Uterus (tissue), 4 donors: ENCODE measurements around the gene PLEKHM2. TPM values are rescaled to one million over a fixed set of nuclear protein-coding genes. Genes with fewer than 3 reads are reported as not detected.

Experiments
- DNase-seq, 2 donors: peaks; one replicate each; pipeline ENCODE4 v3.0.0-alpha.2; 2019 to 2020
- H3K27ac ChIP-seq, 2 donors: fragments of 200-600 bp; sonication (generic); 1 replicate in 1 of 2; 2 replicates in 1 of 2; pipeline ENCODE4 v1.5.1; 2016 to 2018
- H3K27me3 ChIP-seq, 2 donors: fragments of 200-600 bp; sonication (generic); one replicate each; pipeline ENCODE4 v1.5.1; 2018 to 2019; ENCODE audit warnings: control low read depth in 1 of 2
- H3K36me3 ChIP-seq, 2 donors: fragments of 200-600 bp; sonication (generic); one replicate each; pipeline ENCODE4 v1.5.1; 2019; ENCODE audit warnings: control low read depth in 1 of 2
- H3K4me1 ChIP-seq, 2 donors: fragments of 200-600 bp; sonication (generic); one replicate each; pipeline ENCODE4 v1.5.1; 2018 to 2019; ENCODE audit warnings: control low read depth in 1 of 2
- H3K4me3 ChIP-seq, 2 donors: fragments of 200-600 bp; sonication (generic); 1 replicate in 1 of 2; 2 replicates in 1 of 2; pipeline ENCODE4 v1.5.1; 2018 to 2019; ENCODE audit warnings: mild to moderate bottlenecking in 1 of 2
- H3K9me3 ChIP-seq, 2 donors: fragments of 200-600 bp; sonication (generic); one replicate each; pipeline ENCODE4 v1.5.1; 2019; ENCODE audit warnings: control low read depth in 1 of 2
- CTCF ChIP-seq, 4 experiments: fragments of 200-600 bp in 2 of 4; fragments of 450-650 bp in 2 of 4; sonication (generic) in 2 of 4; IDR thresholded peaks; one replicate each; pipeline ENCODE4 v1.5.1; 2016 to 2019; ENCODE audit warnings: antibody characterized with exemption in 4 of 4, mild to moderate bottlenecking in 2 of 4, moderate library complexity in 1 of 4
- POLR2A ChIP-seq, 2 donors: fragments of 450-650 bp; IDR thresholded peaks; one replicate each; pipeline ENCODE4 v1.6.1; 2016; ENCODE audit warnings: antibody characterized with exemption in 2 of 2, mild to moderate bottlenecking in 1 of 2, moderate library complexity in 1 of 2
- intact Hi-C: fragments of 100-400 bp; cut with DNase I; formaldehyde crosslinking; loops from one replicate; pipeline ENCODE4 v1.15.1; 2023; ENCODE audit warnings: low total_unique reads
- total RNA-seq, 4 donors: library from RNA; depleted of rRNA in 3 of 4; stranded (reverse); fragments of >200 nt in 3 of 4; gene quantifications; one replicate each; pipeline versions ENCODE4 v1.1.0 to v1.2.4, GENCODE V29; 2014 to 2023
- donor health status: DM: yes; HTN: yes; CAD: no.

PLEKHM2 gene
- total RNA-seq, 4 donors from 2014 or later = 21.3 to 70.2 (median 30.7) TPM

DNA sequence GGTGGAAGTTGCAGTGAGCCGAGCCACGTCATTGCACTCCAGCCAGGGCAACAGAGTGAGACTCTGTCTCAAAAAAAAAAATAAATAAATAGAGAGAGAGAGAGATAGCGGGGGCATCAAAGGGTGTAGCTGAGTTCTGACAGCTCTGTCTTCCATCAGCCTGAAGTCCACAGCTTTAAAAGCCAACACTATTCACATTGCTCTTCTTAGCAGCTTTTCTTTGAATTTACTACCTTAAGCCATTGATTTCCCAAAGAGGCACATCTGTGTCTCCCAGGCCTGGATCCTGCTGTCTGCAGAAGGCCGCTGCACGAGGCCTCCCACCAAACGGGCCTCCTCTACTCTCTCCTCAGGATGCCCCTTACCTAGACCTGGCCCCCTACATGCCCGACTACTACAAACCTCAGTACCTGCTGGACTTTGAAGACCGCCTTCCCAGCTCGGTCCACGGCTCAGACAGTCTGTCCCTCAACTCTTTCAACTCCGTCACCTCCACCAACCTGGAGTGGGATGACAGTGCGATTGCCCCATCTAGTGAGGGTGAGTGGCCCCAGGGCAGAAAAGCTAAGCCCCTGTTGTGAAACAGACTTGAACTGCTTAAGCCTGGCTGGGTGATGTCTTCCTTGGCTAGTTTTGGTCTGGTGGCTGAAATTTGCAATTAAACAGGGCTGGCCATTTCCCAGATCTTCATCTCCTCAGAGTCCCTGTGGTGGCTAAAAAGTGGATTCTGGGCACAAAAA lies 35.4 kb downstream of the PLEKHM2 start:
- intact Hi-C loops = no loop called here
- no peak for TF ChIP-seq POLR2A (IDR thresholded peaks at IDR 0.05)
- TF ChIP-seq CTCF (IDR thresholded peaks at IDR 0.05) = no peak
- no peaks in the 10 kb centered on the region for H3K4me1 ChIP-seq
- DNase-seq = no peak
- no peaks in the 10 kb centered on the region for H3K9me3 ChIP-seq
- H3K27ac ChIP-seq = no peak overlapping the region
- H3K27me3 ChIP-seq = no peaks in the 10 kb centered on the region
- no peak overlapping the region for H3K4me3 ChIP-seq
- H3K36me3 ChIP-seq = no peaks in the 10 kb centered on the region

GRCh38 chr1:15720861-15721260 lies 36.7 kb downstream of the PLEKHM2 start:
- no peaks in the 10 kb centered on the region for H3K27me3 ChIP-seq
- H3K9me3 ChIP-seq = no peaks in the 10 kb centered on the region
- H3K36me3 ChIP-seq = no peaks in the 10 kb centered on the region
- no peak for TF ChIP-seq CTCF (IDR thresholded peaks at IDR 0.05)
- no peak for TF ChIP-seq POLR2A (IDR thresholded peaks at IDR 0.05)
- no peak for DNase-seq
- H3K27ac ChIP-seq = no peak overlapping the region
- H3K4me3 ChIP-seq = no peak overlapping the region
- intact Hi-C loops = no loop called here
- H3K4me1 ChIP-seq = no peaks in the 10 kb centered on the region

DNA sequence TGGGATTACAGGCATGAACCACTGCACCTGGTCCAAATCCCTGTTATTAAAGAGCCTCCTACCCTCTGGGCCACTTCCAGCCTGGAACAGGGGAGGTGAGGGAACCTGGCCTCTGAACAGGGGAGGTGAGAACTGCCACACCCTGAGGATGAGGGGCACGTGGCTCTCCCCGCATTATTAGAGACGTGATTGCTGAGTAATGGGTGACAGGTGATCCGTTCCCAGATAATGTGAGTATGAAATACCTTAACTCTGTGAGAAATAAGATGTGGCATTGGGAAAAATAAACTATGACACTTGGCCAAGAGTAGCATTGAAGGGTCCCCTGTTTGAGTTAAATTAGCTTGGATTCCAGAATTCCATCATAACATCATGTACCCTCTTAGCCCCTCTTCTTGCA lies 38.3 kb downstream of the PLEKHM2 start:
- Histone ChIP-seq H3K27ac (no peak overlapping the region), H3K9me3 (no peaks in the 10 kb centered on the region), H3K36me3 (no peaks in the 10 kb centered on the region), H3K4me3 (no peak overlapping the region), H3K4me1 (no peaks in the 10 kb centered on the region), H3K27me3 (no peaks in the 10 kb centered on the region)
- intact Hi-C loops = no loop called here
- no peak for TF ChIP-seq POLR2A (IDR thresholded peaks at IDR 0.05)
- no peak for TF ChIP-seq CTCF (IDR thresholded peaks at IDR 0.05)
- no peak for DNase-seq

- Histone ChIP-seq H3K27ac (no peak overlapping the region), H3K9me3 (no peaks in the 10 kb centered on the region), H3K27me3 (no peaks in the 10 kb centered on the region), H3K4me1 (no peaks in the 10 kb centered on the region), H3K4me3 (no peak overlapping the region), H3K36me3 (no peaks in the 10 kb centered on the region)
- intact Hi-C loops = no loop called here
- TF ChIP-seq POLR2A (IDR thresholded peaks at IDR 0.05) (no peak), CTCF (IDR thresholded peaks at IDR 0.05) (no peak)
- DNase-seq = no peak
Observed at GRCh38 chr1:15722836-15723532, 38.9 kb downstream of the PLEKHM2 start.

DNA sequence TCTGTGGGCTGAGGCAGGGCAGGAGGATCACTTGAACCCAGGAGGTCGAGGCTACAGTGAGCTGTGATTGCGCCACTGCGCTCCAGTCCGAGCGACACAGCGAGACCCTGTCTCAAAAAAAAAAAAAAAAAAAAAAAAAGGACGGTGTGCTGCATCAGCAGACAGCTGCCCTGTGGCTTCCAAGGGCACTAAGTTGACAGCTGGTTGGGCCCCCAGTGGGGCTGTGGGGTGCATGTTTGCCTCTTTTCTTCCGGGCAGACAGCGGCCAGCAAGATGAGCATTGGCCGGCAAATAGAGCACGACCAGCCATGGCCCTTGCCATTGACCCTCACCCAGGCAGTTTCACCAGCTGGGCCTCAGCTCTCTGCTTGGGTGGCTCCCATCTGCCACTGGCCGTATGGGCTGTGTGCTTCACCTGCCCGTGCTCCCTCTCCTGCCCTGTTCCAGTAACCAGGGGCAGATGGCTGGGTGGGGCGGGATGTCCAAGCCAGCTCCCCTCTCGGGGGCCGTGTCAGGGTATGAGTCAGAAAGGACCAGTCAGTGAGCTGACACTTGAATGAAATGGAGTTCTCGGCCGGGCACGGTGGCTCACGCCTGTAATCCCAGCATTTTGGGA lies 39.6 kb downstream of the PLEKHM2 start:
- TF ChIP-seq CTCF (IDR thresholded peaks at IDR 0.05) (no peak), POLR2A (IDR thresholded peaks at IDR 0.05) (no peak)
- H3K27me3 ChIP-seq = no peaks in the 10 kb centered on the region
- H3K9me3 ChIP-seq = no peaks in the 10 kb centered on the region
- no peak overlapping the region for H3K4me3 ChIP-seq
- H3K4me1 ChIP-seq = no peaks in the 10 kb centered on the region
- H3K27ac ChIP-seq = no peak overlapping the region
- DNase-seq = no peak
- H3K36me3 ChIP-seq = no peaks in the 10 kb centered on the region
- intact Hi-C loops = no loop called here
